Motor neuron (in vitro differentiated cells): Measurements from ENCODE around the gene CKAP2L. TPM values are rescaled to one million over a fixed set of nuclear protein-coding genes. Genes with fewer than 3 reads are reported as not detected.

Source experiments
- ATAC-seq, 8 experiments: fragments of 200-7000 bp; cut with Tn5 transposase; replicated peaks in 6 of 8; 2 replicates each; pipeline ENCODE4 v1.8.0; 2021; ENCODE audit warnings: mild to moderate bottlenecking in 8 of 8, moderate library complexity in 8 of 8
- H3K27ac ChIP-seq, 2 donors: fragments of 250-450 bp; sonication (Bioruptor Pico); 2 replicates each; pipeline ENCODE4 v1.9.0; 2021; ENCODE audit warnings: antibody characterized with exemption in 2 of 2, mild to moderate bottlenecking in 2 of 2, moderate library complexity in 1 of 2
- H3K4me1 ChIP-seq, 2 donors: fragments of 250-450 bp; sonication (Bioruptor Pico); replicated peaks in 1 of 2; 2 replicates each; pipeline ENCODE4 v1.6.1; 2021; ENCODE audit warnings: antibody characterized with exemption in 2 of 2, mild to moderate bottlenecking in 2 of 2, moderate library complexity in 1 of 2
- H3K4me3 ChIP-seq, 5 donors: fragments of 250-450 bp; sonication (Bioruptor Pico); 2 replicates each; pipeline ENCODE4 v1.9.0; 2021; ENCODE audit warnings: antibody characterized with exemption in 5 of 5, mild to moderate bottlenecking in 5 of 5, moderate library complexity in 4 of 5
- WGBS, 10 experiments: fragments of 450-650 bp; shearing (Covaris generic); methylation state at CpG; one replicate each; pipeline ENCODE4 v1.0.0; 2022; 5-methylcytosine and 5-hydroxymethylcytosine counted together
- in situ Hi-C, 9 experiments: fragments of 400-800 bp; cut with MboI; loops; one replicate each; pipeline ENCODE4 v1.15.0; 2021; ENCODE audit warnings: low sequenced_read_pairs in 9 of 9, low pct_unique_long_range_greater_than_20kb in 2 of 9; ENCODE audit not compliant: unreplicated experiment in 9 of 9
- total RNA-seq, 8 experiments: library from RNA; unstranded; fragments of 300-600 nt; gene quantifications; 2 replicates each; pipeline versions ENCODE4 v1.2.3 to v1.2.4, GENCODE V29; 2022

The CKAP2L gene
- total RNA-seq, 8 experiments from 2014 or later = 0.73 to 22.5 (median 1.2) TPM

DNA sequence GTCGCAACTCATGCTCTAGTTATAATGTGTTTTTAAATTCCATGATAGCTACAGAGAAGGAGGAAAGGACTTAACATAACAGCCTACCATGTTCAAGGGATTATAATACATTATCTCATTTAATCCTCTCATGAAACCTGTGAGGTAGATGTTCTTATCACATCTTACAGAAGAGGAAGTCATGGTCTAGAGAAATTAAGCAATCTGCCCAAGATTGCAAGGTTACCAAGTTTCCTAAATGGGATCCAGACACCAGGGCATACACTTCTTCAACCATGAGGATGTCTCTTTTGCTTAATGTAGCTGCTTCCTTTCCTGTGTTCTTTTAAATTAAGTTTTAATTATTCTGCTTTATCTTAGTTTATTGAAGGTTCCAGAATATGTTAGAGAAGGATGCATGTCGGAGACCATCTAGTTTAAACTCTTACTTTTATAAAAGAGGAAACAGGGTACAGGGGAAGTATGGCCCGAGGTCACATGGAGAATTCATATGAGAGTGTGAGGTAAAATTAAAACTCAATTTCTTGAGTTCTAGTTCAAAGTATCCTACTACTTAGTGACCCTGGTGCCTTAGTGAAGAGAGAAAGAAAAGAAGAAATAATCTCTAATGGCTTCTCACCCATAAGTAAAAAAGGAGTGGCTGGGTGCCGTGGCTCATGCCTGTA lies 23.5 kb upstream of the CKAP2L start:
- no peak for ATAC-seq
- in situ Hi-C loops = no loop called here

DNA sequence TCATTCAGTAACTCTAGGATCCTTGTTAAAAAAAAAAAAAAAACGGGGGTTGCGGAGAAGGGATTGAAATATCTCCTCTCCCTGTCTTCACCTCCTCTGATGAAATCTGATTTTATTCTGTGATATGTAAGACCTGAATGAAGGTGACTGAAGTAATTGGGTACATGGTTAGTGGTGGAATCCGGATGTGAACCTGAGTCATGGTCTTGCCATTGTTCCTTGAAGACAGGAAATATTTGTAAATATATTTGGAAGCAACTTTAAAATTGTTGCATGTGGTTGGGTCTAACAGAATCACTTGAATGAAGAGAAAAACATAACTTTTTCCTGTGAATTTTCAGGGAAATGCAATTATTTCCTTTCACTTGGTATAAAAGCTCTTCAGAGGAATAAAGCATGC lies 22.9 kb upstream of the CKAP2L start:
- no peak overlapping the region for H3K27ac ChIP-seq
- WGBS, 10 experiments = 33 to 100% (median 94%) methylated on average over 1 to 3 of the region's 3 CpGs; no CpG with 5 or more reads in 3 of the 10 experiments
- H3K4me3 ChIP-seq = no peak overlapping the region
- peaks cover 0 to 24% of the 10 kb centered on the region in 2 donors for H3K4me1 ChIP-seq
- in situ Hi-C loops = no loop called here
- ATAC-seq = no peak

More for the DNA sequence above, 23.5 kb upstream of the CKAP2L start:
- no peak overlapping the region for H3K4me3 ChIP-seq
- H3K4me1 ChIP-seq = peaks cover 0 to 24% of the 10 kb centered on the region in 2 donors
- no peak overlapping the region for H3K27ac ChIP-seq
- WGBS, 10 experiments = 69 to 100% (median 96%) methylated on average over 1 to 4 of the region's 4 CpGs; no CpG with 5 or more reads in 1 of the 10 experiments

DNA sequence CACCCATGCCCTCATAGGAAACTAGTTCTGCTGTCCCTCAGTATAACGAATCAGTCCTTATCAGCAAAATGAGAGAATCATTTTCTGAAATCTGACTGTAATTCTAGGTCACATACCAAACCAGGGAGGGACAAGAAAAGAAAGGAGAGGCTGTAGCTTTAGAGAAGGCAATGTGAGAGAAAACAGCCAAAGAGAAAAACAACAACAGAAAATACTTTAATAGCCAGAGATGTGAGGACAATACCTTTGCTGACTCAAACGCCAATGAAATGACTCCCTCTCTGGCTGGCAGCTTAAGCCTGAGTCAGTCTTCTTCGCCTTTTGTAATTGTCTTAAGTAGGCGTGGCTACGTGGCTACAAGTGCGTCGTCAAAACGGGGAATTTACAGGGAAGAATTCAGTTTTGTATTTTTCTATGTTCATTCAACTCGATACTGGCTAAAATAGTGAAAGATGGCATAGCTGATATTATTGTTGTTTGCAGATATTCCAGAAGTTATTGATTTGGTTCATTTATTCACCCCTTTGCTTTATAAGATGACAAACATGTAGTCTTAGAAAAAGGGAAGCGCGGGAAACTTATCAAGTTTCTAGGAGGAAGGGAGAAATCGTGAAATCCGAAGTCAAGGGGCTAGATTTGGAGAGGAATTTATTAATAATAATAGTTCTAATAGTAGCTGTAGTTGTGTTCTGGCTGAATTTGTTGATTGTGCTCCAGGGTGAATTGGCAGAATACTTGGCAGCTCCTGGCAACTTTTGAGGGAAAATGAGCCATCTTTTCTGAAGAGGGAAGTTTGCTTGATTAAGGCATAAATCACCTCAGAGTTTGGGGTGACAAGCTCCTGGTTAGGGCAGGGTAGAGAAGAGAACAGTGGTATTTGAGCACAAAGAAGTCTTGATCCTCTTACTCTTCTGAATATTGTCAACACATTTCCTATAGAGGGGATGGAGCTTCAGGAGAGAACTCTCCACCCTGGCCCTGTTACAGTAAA lies 20.1 kb upstream of the CKAP2L start, which contains the start of gene IL1A:
Gene IL1A (minus strand): TSS at position 295 of the 991 bp plus-strand sequence. CDS start 723 bp downstream, outside the sequence.
- in situ Hi-C loops = no loop called here
- peak in 7 of 8 experiments; percentile 58 to 90 (median 74) for ATAC-seq
- peak within 1 kb of the TSS in 1 of 5 donors; percentile 9 for H3K4me3 ChIP-seq

DNA sequence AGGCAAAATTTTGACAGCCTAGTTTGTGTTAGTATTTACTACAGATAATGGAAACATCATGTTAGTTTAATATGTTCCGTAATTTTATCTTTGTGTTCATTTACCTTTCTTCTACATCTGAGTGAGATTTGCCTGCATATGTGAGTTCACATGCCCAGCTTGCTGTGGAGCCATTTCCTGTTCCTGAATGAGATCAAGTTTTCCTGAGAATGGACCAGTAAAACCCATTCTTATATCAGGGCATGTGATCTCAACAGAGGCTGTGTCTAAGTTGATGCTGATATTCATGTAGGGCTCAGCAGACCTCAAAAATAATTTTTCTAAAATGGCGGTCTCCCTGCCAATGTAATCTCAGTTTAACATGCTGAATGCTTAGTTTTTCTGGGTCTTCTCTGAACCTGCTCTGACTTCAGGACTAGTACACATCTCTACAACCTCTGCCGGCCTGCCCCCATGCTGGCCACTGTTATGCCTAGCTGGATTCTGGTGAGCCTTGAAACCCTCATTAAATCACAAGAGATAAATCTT lies 18.8 kb upstream of the CKAP2L start:
- Histone ChIP-seq H3K4me3 (no peak overlapping the region), H3K27ac (no peak overlapping the region), H3K4me1 (peaks cover 0 to 17% of the 10 kb centered on the region in 2 donors)
- no peak for ATAC-seq
- 83 to 100% (median 98%) methylated on average over 1 to 3 of the region's 3 CpGs for WGBS, 10 experiments
- in situ Hi-C loops = no loop called here

More for the DNA sequence above, 20.1 kb upstream of the CKAP2L start, which contains the start of gene IL1A:
- Histone ChIP-seq H3K4me1 (peaks cover 0 to 23% of the 10 kb centered on the region in 2 donors), H3K27ac (no peak within 1 kb of the TSS)
- WGBS, 10 experiments = 7 to 57% (median 29%) methylated on average over 5 to 13 of the region's 13 CpGs

DNA sequence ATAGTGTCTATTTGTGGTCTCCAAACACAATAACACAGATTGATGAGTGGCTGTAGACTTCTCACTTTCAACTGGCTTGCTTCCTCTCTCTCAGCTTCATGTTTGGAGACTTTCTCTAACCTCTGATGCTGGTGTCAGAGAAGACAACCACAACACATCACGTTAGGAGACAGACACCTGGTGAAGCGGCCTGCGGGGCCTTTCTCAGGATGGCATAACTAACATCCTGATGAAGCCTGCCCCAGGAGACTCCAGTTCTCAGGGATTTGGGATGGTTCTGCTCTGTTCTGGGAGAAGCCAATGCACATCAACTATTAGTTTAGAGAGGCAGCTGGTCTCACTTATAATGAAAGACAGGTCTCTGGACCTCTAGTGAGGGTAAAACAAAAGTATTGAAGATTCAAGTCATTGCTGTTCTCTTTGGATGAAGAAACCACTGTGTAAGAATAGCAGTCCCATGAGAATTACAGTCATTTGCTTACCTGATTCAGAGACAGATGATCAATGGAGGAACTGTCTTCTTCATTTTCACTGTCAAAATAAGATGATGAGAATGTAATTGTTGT lies 17.9 kb upstream of the CKAP2L start:
- Histone ChIP-seq H3K4me1 (peaks cover 5 to 23% of the 10 kb centered on the region in 2 donors), H3K27ac (no peak overlapping the region), H3K4me3 (no peak overlapping the region)
- no peak for ATAC-seq
- 43 to 100% (median 64%) methylated on average over 1 to 3 of the region's 3 CpGs; no CpG with 5 or more reads in 4 of the 10 experiments for WGBS, 10 experiments
- in situ Hi-C loops = no loop called here

DNA sequence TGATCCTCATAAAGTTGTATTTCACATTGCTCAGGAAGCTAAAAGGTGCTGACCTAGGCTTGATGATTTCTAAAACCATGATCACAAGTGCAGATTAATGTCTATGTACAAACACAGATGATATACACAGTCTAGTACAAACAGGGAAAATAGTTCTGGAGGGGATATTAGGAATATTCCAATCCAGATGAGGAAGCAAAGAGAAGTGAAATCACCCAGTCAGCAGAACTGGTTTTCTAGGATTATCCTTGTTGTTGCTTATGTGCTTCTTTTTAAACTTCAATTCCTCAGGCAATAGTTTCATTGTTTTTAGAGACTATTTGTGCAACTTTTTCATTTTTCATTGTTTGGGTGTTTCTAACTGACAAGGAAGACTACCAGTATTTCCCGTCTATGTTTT lies 15.2 kb upstream of the CKAP2L start:
- no peak overlapping the region for H3K4me3 ChIP-seq
- WGBS, 10 experiments = 71 to 100% (median 90%) methylated on average over 1 of the region's 1 CpG; no CpG with 5 or more reads in 1 of the 10 experiments
- H3K4me1 ChIP-seq = peaks cover 8 to 29% of the 10 kb centered on the region in 2 donors
- in situ Hi-C loops = no loop called here
- no peak overlapping the region for H3K27ac ChIP-seq
- ATAC-seq = no peak

DNA sequence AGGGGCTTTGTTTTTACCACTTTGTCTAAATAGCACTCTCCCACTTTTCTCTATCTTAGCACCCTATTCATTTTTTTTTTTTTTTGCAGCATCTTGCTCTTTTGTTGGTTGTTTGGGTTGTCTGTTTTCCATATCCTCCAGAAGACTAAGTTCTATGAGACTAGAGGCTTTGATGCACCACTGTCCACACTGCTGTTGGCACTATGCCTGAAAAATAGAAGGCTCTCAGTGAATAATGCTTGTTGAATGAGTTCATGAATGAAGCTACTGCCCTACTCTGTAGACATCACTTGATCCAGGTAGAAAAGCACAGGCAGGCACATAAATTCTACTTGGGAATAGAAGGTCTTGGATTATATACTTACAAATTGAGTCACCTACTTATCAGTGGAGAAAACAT lies 12.6 kb upstream of the CKAP2L start:
- ATAC-seq = peak in 1 of 8 experiments; percentile 62
- in situ Hi-C loops = no loop called here
- H3K4me3 ChIP-seq = no peak overlapping the region

DNA sequence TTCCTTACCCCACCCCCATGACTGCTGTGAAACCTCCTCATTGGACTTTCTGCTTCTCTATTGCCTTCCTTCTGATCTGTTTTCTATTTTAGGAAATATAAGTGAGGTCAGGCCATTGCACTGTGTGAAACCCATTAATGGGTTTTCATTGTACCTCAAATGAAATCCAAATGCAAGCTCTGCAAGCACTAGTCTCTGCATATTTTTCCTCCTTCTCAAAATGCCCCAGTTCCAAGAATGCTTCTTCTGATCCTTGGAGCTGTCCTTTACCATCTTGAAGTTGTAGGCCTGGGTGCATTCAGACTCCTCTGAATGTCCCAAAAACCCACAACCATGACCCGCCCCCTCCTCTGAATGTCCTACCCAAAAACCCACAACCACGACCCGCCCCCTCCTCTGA lies 11.7 kb upstream of the CKAP2L start:
- no peak for ATAC-seq
- no CpG with 5 or more reads among the region's 3 CpGs for WGBS, 10 experiments
- no peak overlapping the region for H3K27ac ChIP-seq
- no peak overlapping the region for H3K4me3 ChIP-seq
- peaks cover 8 to 16% of the 10 kb centered on the region in 2 donors for H3K4me1 ChIP-seq
- in situ Hi-C loops = no loop called here

More for the DNA sequence above, 12.6 kb upstream of the CKAP2L start:
- Histone ChIP-seq H3K4me1 (peaks cover 8 to 16% of the 10 kb centered on the region in 2 donors), H3K27ac (peak overlapping the region in 1 of 2 donors; percentile 51)

DNA sequence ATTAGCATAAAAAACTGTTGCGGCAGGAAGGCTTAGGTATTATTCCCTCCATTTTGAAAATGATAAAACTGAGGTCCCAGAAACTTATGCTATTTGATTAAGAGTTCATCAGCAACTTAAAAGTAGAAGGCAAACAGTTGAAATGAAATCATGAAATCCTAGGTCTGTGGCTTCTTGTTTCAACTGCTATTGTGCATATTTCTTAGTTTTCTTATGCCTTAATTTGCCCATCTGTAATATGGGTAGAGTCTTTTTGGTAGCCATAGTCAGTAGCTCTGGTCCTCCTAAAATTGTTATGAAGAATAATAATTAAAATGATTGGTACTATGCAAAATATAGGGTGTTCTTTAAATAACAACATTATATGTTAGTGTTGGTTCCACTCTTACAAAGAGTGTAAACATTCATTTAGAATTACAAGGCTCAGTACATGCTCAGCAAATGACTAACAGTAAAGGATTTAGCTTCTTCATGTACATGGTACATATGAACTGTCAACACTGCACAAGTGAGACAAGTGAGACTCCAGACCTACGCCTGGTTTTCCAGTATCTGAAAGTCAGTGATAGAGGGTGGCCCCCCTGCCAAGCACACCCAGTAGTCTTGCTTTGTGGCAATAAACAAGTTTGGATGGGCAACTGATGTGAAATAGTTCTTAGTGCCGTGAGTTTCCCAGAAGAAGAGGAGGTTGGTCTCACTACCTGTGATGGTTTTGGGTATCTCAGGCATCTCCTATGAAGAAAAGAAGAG lies 10.3 kb upstream of the CKAP2L start:
- H3K27ac ChIP-seq = no peak overlapping the region
- in situ Hi-C loops = loop anchor here in 3 of 9 experiments (25.0 kb wide), 1 partner anchor 163 kb away; no protein-coding TSS in a partner anchor
- no peak overlapping the region for H3K4me3 ChIP-seq
- ATAC-seq = no peak
- H3K4me1 ChIP-seq = peaks cover 8 to 16% of the 10 kb centered on the region in 2 donors
- 89 to 100% (median 100%) methylated on average over 1 to 3 of the region's 3 CpGs; no CpG with 5 or more reads in 2 of the 10 experiments for WGBS, 10 experiments

DNA sequence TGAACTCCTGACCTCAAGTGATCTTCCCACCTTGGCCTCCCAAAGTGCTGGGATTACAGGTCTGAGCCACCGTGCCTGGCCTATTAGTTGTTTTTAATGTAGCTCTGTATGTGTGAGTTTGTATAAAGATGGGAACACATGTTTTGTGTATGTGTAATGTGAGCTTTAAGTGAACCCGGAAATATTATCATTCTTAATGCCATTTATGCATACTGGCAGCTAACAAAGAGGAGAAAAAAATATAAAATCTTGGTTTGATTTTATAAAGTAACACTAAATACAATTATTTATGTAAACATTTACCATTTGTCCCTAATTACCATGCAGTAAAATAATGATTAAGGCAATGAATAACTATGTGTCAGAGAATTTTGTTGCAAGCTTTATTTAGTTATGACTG lies 9.1 kb upstream of the CKAP2L start:
- no peak overlapping the region for H3K4me3 ChIP-seq
- H3K27ac ChIP-seq = no peak overlapping the region
- in situ Hi-C loops = loop anchor here in 3 of 9 experiments (25.0 kb wide), 1 partner anchor 164 kb away; no protein-coding TSS in a partner anchor
- 14 to 100% (median 80%) methylated on average over 1 to 2 of the region's 2 CpGs; no CpG with 5 or more reads in 1 of the 10 experiments for WGBS, 10 experiments
- ATAC-seq = no peak
- peaks cover 8 to 16% of the 10 kb centered on the region in 2 donors for H3K4me1 ChIP-seq

DNA sequence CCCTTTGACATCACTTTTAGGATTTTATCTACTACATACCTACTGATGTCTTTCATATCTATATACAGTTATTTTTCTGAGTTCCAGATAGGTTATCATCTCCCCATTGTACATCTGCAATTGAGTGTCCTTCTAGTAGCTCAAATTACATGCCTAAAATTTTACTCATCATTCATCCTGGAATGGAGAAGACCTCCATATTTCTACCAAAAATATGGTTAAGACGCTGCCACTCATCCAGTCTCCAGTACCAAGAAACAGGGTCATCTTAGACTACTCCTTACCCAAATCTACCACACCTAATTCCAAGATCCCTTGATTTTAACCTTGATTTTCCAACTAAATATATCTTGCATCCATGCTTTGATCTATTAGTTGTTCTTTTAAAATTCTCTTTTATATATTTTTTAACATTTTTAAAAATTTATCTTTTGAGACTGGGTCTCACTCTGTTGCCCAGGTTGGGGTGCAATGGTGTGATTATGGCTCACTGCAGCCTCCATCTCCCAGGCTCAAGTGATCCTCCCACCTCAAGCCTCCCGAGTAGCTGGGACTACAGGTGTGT lies 8.6 kb upstream of the CKAP2L start:
- no peak for ATAC-seq
- in situ Hi-C loops = loop anchor here in 3 of 9 experiments (25.0 kb wide), 1 partner anchor 164 kb away; no protein-coding TSS in a partner anchor
- H3K27ac ChIP-seq = no peak overlapping the region
- 43 to 100% (median 80%) methylated on average over 1 to 2 of the region's 2 CpGs; no CpG with 5 or more reads in 1 of the 10 experiments for WGBS, 10 experiments
- H3K4me3 ChIP-seq = no peak overlapping the region
- H3K4me1 ChIP-seq = peaks cover 8 to 16% of the 10 kb centered on the region in 2 donors
